Adrenal gland (tissue), 12 donors: ENCODE measurements around the gene PHC2. TPM values are rescaled to one million over a fixed set of nuclear protein-coding genes. Genes with fewer than 3 reads are reported as not detected.

Source experiments
- DNase-seq, 7 donors: peaks; one replicate each; pipeline ENCODE4 v3.0.0-alpha.2; 2019 to 2020
- H3K27ac ChIP-seq, 5 donors: fragments of 200-600 bp; sonication (generic) in 4 of 5; 1 replicate in 3 of 5; 2 replicates in 2 of 5; pipeline versions ENCODE4 v1.5.1 to v1.8.0; 2016 to 2020; ENCODE audit warnings: mild to moderate bottlenecking in 1 of 5
- H3K27me3 ChIP-seq: fragments of 200-600 bp; 2 replicates; pipeline ENCODE4 v1.8.0; 2021
- H3K36me3 ChIP-seq, 2 donors: fragments of 200-600 bp; replicated peaks in 1 of 2; 1 replicate in 1 of 2; 2 replicates in 1 of 2; pipeline versions ENCODE4 v1.5.1 to v1.8.0; 2018 to 2022
- H3K4me1 ChIP-seq, 2 donors: fragments of 200-600 bp; replicated peaks in 1 of 2; 1 replicate in 1 of 2; 2 replicates in 1 of 2; pipeline versions ENCODE4 v1.5.1 to v1.8.0; 2018 to 2021
- H3K4me3 ChIP-seq, 4 donors: fragments of 200-600 bp; sonication (generic) in 3 of 4; one replicate each; pipeline ENCODE4 v1.5.1; 2016 to 2018
- H3K9me3 ChIP-seq, 3 donors: fragments of 200-600 bp; sonication (generic) in 1 of 3; replicated peaks in 1 of 3; 1 replicate in 2 of 3; 2 replicates in 1 of 3; pipeline versions ENCODE4 v1.5.1 to v1.8.0; 2016 to 2021
- POLR2A ChIP-seq, 2 donors: fragments of 450-650 bp; IDR thresholded peaks; one replicate each; pipeline ENCODE4 v1.6.1; 2017; ENCODE audit warnings: antibody characterized with exemption in 2 of 2, mild to moderate bottlenecking in 2 of 2, moderate library complexity in 1 of 2
- WGBS, 4 donors: extraction: QIAGEN DNeasy Blood & Tissue Kit in 2 of 4; methylation state at CpG; one replicate each; pipeline versions ENCODE4 v1.1.5 to v1.1.7; 2013 to 2017; 5-methylcytosine and 5-hydroxymethylcytosine counted together
- intact Hi-C, 2 donors: fragments of 100-400 bp; cut with DNase I; formaldehyde crosslinking; loops; one replicate each; pipeline versions ENCODE4 v1.14.1 to v1.15.0; 2022 to 2023
- polyA plus RNA-seq, 3 donors: library from polyadenylated mRNA; stranded (reverse); fragments of 200-250 nt in 2 of 3; fragments of 350-450 nt in 1 of 3; fragmentation: Illumina TruSeq in 1 of 3; extraction: RNeasy Lipid Tissue Mini Kit (QIAGEN cat#74804) in 1 of 3; gene quantifications; one replicate each; pipeline ENCODE4 v1.2.3, GENCODE V29; 2013 to 2014
- total RNA-seq, 9 donors: library from RNA; depleted of rRNA in 4 of 9; stranded (reverse); fragments of >200 nt in 4 of 9; fragments of 120-200 nt in 1 of 9; fragmentation: NEBNext Ultra II Directional in 1 of 9; extraction: Animal tissue kit (Norgen Biotek cat#: 25700) in 1 of 9; gene quantifications; one replicate each; pipeline versions ENCODE4 v1.1.0 to v1.2.4, GENCODE V29; 2013 to 2023
- TF ChIP-seq, protein P1 (sequence below), 6 experiments: fragments of 450-650 bp in 4 of 6; fragments of 200-600 bp in 2 of 6; sonication (generic) in 1 of 6; IDR thresholded peaks; 1 replicate in 5 of 6; 2 replicates in 1 of 6; pipeline versions ENCODE4 v1.5.1 to v1.8.0; 2016 to 2021; ENCODE audit warnings: antibody characterized with exemption in 6 of 6, mild to moderate bottlenecking in 2 of 6, moderate library complexity in 1 of 6
- donor health status: healthy with polysubstance abuse.
- donor health status: Bipolar disorder and iron deficiency.
- donor health status: DM: yes; HTN: yes; CAD: no.
- donor health status: DM: no; HTN: no; CAD: no.
- donor health status: DM: no; HTN: no; CAD: no.
- donor health status: DM: yes; HTN: yes; CAD: no.

The PHC2 gene
- total and polyA plus RNA-seq, 12 donors: 24.9 to 164 (median 112) TPM

- Histone ChIP-seq H3K27me3 (no peaks in the 10 kb centered on the region), H3K36me3 (peaks cover 0 to 92% of the 10 kb centered on the region in 2 donors), H3K27ac (peak overlapping the region in 4 of 5 donors; percentile 18 to 71 (median 28)), H3K9me3 (no peaks in the 10 kb centered on the region), H3K4me3 (no peak overlapping the region), H3K4me1 (peaks cover 16 to 38% of the 10 kb centered on the region in 2 donors)
- peak in 1 of 7 donors; percentile 48 for DNase-seq
- intact Hi-C loops: no loop called here
- WGBS, 4 donors: 63 to 78% (median 67%) methylated on average over 9 of the region's 9 CpGs
- TF ChIP-seq, protein P1, sequence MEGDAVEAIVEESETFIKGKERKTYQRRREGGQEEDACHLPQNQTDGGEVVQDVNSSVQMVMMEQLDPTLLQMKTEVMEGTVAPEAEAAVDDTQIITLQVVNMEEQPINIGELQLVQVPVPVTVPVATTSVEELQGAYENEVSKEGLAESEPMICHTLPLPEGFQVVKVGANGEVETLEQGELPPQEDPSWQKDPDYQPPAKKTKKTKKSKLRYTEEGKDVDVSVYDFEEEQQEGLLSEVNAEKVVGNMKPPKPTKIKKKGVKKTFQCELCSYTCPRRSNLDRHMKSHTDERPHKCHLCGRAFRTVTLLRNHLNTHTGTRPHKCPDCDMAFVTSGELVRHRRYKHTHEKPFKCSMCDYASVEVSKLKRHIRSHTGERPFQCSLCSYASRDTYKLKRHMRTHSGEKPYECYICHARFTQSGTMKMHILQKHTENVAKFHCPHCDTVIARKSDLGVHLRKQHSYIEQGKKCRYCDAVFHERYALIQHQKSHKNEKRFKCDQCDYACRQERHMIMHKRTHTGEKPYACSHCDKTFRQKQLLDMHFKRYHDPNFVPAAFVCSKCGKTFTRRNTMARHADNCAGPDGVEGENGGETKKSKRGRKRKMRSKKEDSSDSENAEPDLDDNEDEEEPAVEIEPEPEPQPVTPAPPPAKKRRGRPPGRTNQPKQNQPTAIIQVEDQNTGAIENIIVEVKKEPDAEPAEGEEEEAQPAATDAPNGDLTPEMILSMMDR (IDR thresholded peaks at IDR 0.05): no peak
- TF ChIP-seq POLR2A (IDR thresholded peaks at IDR 0.05): no peak
Measured at GRCh38 chr1:33326785-33327184, 104.1 kb downstream of the PHC2 start.

GRCh38 chr1:33324677-33325575 is 106.0 kb downstream of the PHC2 start:
- Histone ChIP-seq H3K27ac (peak overlapping the region in 2 of 5 donors; percentile 14 to 62), H3K27me3 (no peaks in the 10 kb centered on the region), H3K4me3 (no peak overlapping the region), H3K36me3 (peaks cover 0 to 78% of the 10 kb centered on the region in 2 donors), H3K9me3 (no peaks in the 10 kb centered on the region), H3K4me1 (peaks cover 16 to 33% of the 10 kb centered on the region in 2 donors)
- no peak for TF ChIP-seq POLR2A (IDR thresholded peaks at IDR 0.05)
- TF ChIP-seq, protein P1 (IDR thresholded peaks at IDR 0.05): no peak
- no peak for DNase-seq
- intact Hi-C loops: no loop called here
- WGBS, 4 donors: 68 to 80% (median 75%) methylated on average over 18 to 22 of the region's 22 CpGs

GRCh38 chr1:33323663-33324477 is 107.0 kb downstream of the PHC2 start:
- Histone ChIP-seq H3K27ac (peak overlapping the region in 1 of 5 donors; percentile 62), H3K4me3 (no peak overlapping the region), H3K4me1 (peaks cover 16 to 31% of the 10 kb centered on the region in 2 donors), H3K9me3 (no peaks in the 10 kb centered on the region), H3K36me3 (peaks cover 0 to 68% of the 10 kb centered on the region in 2 donors), H3K27me3 (no peaks in the 10 kb centered on the region)
- TF ChIP-seq, protein P1 (IDR thresholded peaks at IDR 0.05): no peak
- no peak for TF ChIP-seq POLR2A (IDR thresholded peaks at IDR 0.05)
- intact Hi-C loops: no loop called here
- 68 to 80% (median 76%) methylated on average over 13 to 14 of the region's 14 CpGs for WGBS, 4 donors
- DNase-seq: no peak
